ENCODE data around the gene CCDC57.
A peak's percentile ranks its signal among the peaks of the same experiment; 100 is the strongest.

The CCDC57 gene

GRCh38 chr17:82221341-82221902 is 8.8 kb upstream of the CCDC57 start:
- no peak overlapping the region for H3K4me2 ChIP-seq (ENCODE audit: low read length)
- H3K56ac ChIP-seq (ENCODE audit: low read length) = no peak overlapping the region
- no peak overlapping the region for H4K5ac ChIP-seq (ENCODE audit: low read length)
- DNase-seq = no peak
- no peak overlapping the region for H3K27ac ChIP-seq (ENCODE audit: low read depth, low read length)
- no peaks in the 10 kb centered on the region for H3K79me1 ChIP-seq (ENCODE audit: low read length)
- no peak overlapping the region for H2BK15ac ChIP-seq (replicated peaks; ENCODE audit: low read depth)
- no CpG with 5 or more reads among the region's 10 CpGs for WGBS (ENCODE audit: extremely low coverage, insufficient coverage, low lambda C conversion rate)
- H3K79me2 ChIP-seq (ENCODE audit: control insufficient read depth, insufficient read depth, low read length) = no peaks in the 10 kb centered on the region
- no peak overlapping the region for H3K23ac ChIP-seq (ENCODE audit: low read length)
- H3K4me3 ChIP-seq (ENCODE audit: low read length) = no peak overlapping the region
- H2AK5ac ChIP-seq (ENCODE audit: low read length) = no peak overlapping the region
- H2BK5ac ChIP-seq (ENCODE audit: low read length) = no peak overlapping the region
- H3K27me3 ChIP-seq (ENCODE audit: insufficient read depth, low read length, poor library complexity) = no peaks in the 10 kb centered on the region
- no peak overlapping the region for H4K8ac ChIP-seq (ENCODE audit: low read depth, low read length)
- H3K4ac ChIP-seq (ENCODE audit: low read depth, low read length) = no peak overlapping the region
- H3K4me1 ChIP-seq (ENCODE audit: control insufficient read depth, low read depth, low read length) = no peaks in the 10 kb centered on the region
- no peaks in the 10 kb centered on the region for H3K36me3 ChIP-seq (ENCODE audit: control insufficient read depth, insufficient read depth, low read length)
- no peak overlapping the region for H3K9ac ChIP-seq (ENCODE audit: low read length)
- H2BK120ac ChIP-seq (ENCODE audit: low read depth, low read length) = no peak overlapping the region
- H3K18ac ChIP-seq (ENCODE audit: low read length) = no peak overlapping the region

DNA sequence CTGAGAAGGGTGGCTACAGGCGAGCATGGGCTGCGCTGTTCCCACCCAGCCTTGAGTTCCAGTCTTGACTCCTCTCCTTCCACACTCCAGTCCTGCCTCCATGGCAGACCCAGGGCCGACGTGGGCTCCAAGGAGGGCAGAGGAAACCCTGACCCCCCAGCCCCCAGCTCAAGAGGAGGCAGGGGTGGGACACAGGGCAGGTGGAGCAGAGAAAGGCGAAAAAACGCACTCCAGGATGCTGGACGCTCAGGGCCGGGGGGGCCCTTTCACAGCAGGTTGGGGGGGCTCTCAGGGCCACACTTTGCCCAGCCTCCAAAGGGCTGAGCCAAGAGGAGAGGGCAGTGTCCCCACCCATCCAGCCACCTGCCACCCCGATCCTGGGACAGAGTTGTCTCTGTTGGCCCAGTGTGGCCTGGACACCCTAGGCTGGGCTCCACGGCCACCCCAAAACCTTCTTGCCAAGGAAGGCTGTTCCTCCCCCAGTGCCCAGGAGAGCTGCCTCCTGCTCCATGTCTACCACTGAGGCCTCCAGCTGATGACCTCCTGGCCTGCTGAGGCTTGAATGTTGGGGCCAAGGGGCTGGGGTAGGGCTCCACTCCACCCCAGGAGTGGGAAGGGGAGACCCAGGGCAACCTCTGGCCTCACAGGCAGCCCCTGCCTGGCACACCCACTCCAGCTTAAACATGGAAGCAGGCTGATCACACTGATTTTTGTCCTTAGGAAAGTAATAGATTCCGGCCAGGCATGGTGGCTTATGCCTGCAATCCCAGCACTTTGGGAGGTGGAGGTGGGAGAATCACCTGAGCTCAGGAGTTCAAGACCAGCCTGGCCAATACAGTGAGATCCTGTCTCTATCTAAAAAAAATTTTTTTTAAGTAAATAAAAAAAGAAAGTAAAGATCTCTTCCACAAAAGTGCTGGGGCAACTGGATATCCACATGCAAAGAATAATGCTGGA is 7.4 kb upstream of the CCDC57 start:
- H3K4me1 ChIP-seq (ENCODE audit: control insufficient read depth, low read depth, low read length) = no peaks in the 10 kb centered on the region
- no CpG with 5 or more reads among the region's 11 CpGs for WGBS (ENCODE audit: extremely low coverage, insufficient coverage, low lambda C conversion rate)
- no peak overlapping the region for H3K9ac ChIP-seq (ENCODE audit: low read length)
- no peak overlapping the region for H3K18ac ChIP-seq (ENCODE audit: low read length)
- no peak overlapping the region for H2AK5ac ChIP-seq (ENCODE audit: low read length)
- H4K8ac ChIP-seq (ENCODE audit: low read depth, low read length) = no peak overlapping the region
- no peaks in the 10 kb centered on the region for H3K27me3 ChIP-seq (ENCODE audit: insufficient read depth, low read length, poor library complexity)
- no peak overlapping the region for H3K4me2 ChIP-seq (ENCODE audit: low read length)
- no peaks in the 10 kb centered on the region for H3K79me1 ChIP-seq (ENCODE audit: low read length)
- H3K79me2 ChIP-seq (ENCODE audit: control insufficient read depth, insufficient read depth, low read length) = no peaks in the 10 kb centered on the region
- H2BK5ac ChIP-seq (ENCODE audit: low read length) = no peak overlapping the region
- no peak overlapping the region for H3K56ac ChIP-seq (ENCODE audit: low read length)
- no peak overlapping the region for H4K5ac ChIP-seq (ENCODE audit: low read length)
- H2BK15ac ChIP-seq (replicated peaks; ENCODE audit: low read depth) = no peak overlapping the region
- no peaks in the 10 kb centered on the region for H3K36me3 ChIP-seq (ENCODE audit: control insufficient read depth, insufficient read depth, low read length)
- H3K23ac ChIP-seq (ENCODE audit: low read length) = no peak overlapping the region
- H3K4me3 ChIP-seq (ENCODE audit: low read length) = no peak overlapping the region
- no peak overlapping the region for H3K4ac ChIP-seq (ENCODE audit: low read depth, low read length)
- H3K27ac ChIP-seq (ENCODE audit: low read depth, low read length) = no peak overlapping the region
- DNase-seq = no peak
- H2BK120ac ChIP-seq (ENCODE audit: low read depth, low read length) = no peak overlapping the region

DNA sequence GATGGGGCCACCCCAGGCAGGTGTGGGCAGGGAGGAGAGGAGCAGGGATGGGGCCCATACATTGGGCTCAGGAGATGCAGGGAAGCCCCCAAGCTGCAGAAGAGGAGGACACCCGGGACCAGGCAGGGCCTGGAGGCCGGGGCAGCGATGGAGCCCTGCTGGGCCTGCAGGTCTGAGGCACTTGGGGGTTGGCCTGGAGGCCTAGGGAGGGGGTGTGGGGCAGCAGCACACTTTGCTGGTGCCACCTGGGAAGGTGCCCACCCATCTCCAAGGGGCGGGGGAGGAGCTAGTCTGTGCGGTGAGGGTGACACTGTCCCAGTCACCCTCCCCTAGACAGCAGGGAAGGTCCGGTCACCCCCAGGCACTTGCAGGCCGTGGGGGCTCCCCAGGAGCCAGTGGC is 6.4 kb upstream of the CCDC57 start:
- H3K4me3 ChIP-seq (ENCODE audit: low read length) = no peak overlapping the region
- no peak overlapping the region for H3K27ac ChIP-seq (ENCODE audit: low read depth, low read length)
- H3K4ac ChIP-seq (ENCODE audit: low read depth, low read length) = no peak overlapping the region
- H4K5ac ChIP-seq (ENCODE audit: low read length) = no peak overlapping the region
- no peak overlapping the region for H2BK120ac ChIP-seq (ENCODE audit: low read depth, low read length)
- H2AK5ac ChIP-seq (ENCODE audit: low read length) = no peak overlapping the region
- no peak overlapping the region for H3K56ac ChIP-seq (ENCODE audit: low read length)
- H3K4me2 ChIP-seq (ENCODE audit: low read length) = no peak overlapping the region
- no CpG with 5 or more reads among the region's 7 CpGs for WGBS (ENCODE audit: extremely low coverage, insufficient coverage, low lambda C conversion rate)
- H3K36me3 ChIP-seq (ENCODE audit: control insufficient read depth, insufficient read depth, low read length) = no peaks in the 10 kb centered on the region
- no peaks in the 10 kb centered on the region for H3K27me3 ChIP-seq (ENCODE audit: insufficient read depth, low read length, poor library complexity)
- no peaks in the 10 kb centered on the region for H3K79me2 ChIP-seq (ENCODE audit: control insufficient read depth, insufficient read depth, low read length)
- H2BK5ac ChIP-seq (ENCODE audit: low read length) = no peak overlapping the region
- H3K18ac ChIP-seq (ENCODE audit: low read length) = no peak overlapping the region
- DNase-seq = no peak
- no peak overlapping the region for H4K8ac ChIP-seq (ENCODE audit: low read depth, low read length)
- H3K79me1 ChIP-seq (ENCODE audit: low read length) = no peaks in the 10 kb centered on the region
- no peak overlapping the region for H2BK15ac ChIP-seq (replicated peaks; ENCODE audit: low read depth)
- H3K23ac ChIP-seq (ENCODE audit: low read length) = no peak overlapping the region
- H3K4me1 ChIP-seq (ENCODE audit: control insufficient read depth, low read depth, low read length) = no peaks in the 10 kb centered on the region
- H3K9ac ChIP-seq (ENCODE audit: low read length) = no peak overlapping the region

GRCh38 chr17:82218349-82219075 is 5.9 kb upstream of the CCDC57 start:
- Histone ChIP-seq H3K4me2 (ENCODE audit: low read length) (no peak overlapping the region), H3K4me3 (ENCODE audit: low read length) (no peak overlapping the region), H2BK120ac (ENCODE audit: low read depth, low read length) (no peak overlapping the region), H4K8ac (ENCODE audit: low read depth, low read length) (no peak overlapping the region), H3K18ac (ENCODE audit: low read length) (no peak overlapping the region), H2BK15ac (replicated peaks; ENCODE audit: low read depth) (no peak overlapping the region), H3K27ac (ENCODE audit: low read depth, low read length) (no peak overlapping the region), H3K23ac (ENCODE audit: low read length) (no peak overlapping the region), H3K4ac (ENCODE audit: low read depth, low read length) (no peak overlapping the region), H2AK5ac (ENCODE audit: low read length) (no peak overlapping the region), H3K56ac (ENCODE audit: low read length) (no peak overlapping the region), H3K79me2 (ENCODE audit: control insufficient read depth, insufficient read depth, low read length) (no peaks in the 10 kb centered on the region), H2BK5ac (ENCODE audit: low read length) (no peak overlapping the region), H3K79me1 (ENCODE audit: low read length) (no peaks in the 10 kb centered on the region), H3K4me1 (ENCODE audit: control insufficient read depth, low read depth, low read length) (no peaks in the 10 kb centered on the region), H4K5ac (ENCODE audit: low read length) (no peak overlapping the region), H3K27me3 (ENCODE audit: insufficient read depth, low read length, poor library complexity) (no peaks in the 10 kb centered on the region), H3K9ac (ENCODE audit: low read length) (no peak overlapping the region), H3K36me3 (ENCODE audit: control insufficient read depth, insufficient read depth, low read length) (no peaks in the 10 kb centered on the region)
- no CpG with 5 or more reads among the region's 32 CpGs for WGBS (ENCODE audit: extremely low coverage, insufficient coverage, low lambda C conversion rate)
- DNase-seq = no peak

DNA sequence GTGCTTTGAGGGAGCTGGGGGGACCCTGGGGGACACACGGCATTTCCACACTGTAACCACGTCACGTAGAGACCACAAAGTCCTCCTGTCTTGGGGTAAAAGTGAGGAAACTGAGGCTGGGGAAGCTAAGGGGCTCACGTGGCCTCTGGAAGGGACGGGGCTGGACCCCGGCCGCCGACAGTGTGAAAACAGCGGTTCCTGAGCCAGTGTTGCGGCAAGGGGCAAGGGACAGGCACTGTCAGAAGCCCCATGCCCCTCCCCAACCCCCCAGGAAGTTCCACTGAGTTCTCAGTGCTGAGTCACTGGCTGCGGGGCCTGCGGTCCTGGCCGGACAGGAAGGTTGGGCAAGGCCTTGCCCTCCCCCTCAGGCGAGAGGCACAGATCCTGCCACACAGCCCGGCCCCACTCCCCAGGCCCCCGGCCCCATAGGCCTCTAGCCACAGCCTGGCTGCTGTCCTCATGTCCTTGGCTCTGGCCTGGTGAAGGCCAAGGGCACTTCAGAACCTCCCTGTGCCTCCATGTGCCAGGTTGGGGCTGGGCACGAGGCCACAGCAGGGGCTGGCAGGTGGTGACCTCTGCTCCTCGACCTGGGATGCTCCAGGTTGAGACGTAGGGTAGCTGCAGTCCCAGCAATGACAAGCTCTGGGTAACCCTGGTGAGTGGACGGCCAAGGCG is 5.0 kb upstream of the CCDC57 start:
- Histone ChIP-seq H3K4ac (ENCODE audit: low read depth, low read length) (no peak overlapping the region), H2BK15ac (replicated peaks; ENCODE audit: low read depth) (no peak overlapping the region), H2BK5ac (ENCODE audit: low read length) (no peak overlapping the region), H4K5ac (ENCODE audit: low read length) (no peak overlapping the region), H2BK120ac (ENCODE audit: low read depth, low read length) (peak overlapping the region; percentile 33), H3K4me3 (ENCODE audit: low read length) (no peak overlapping the region), H3K27me3 (ENCODE audit: insufficient read depth, low read length, poor library complexity) (no peaks in the 10 kb centered on the region), H4K8ac (ENCODE audit: low read depth, low read length) (no peak overlapping the region), H3K79me2 (ENCODE audit: control insufficient read depth, insufficient read depth, low read length) (no peaks in the 10 kb centered on the region), H3K79me1 (ENCODE audit: low read length) (no peaks in the 10 kb centered on the region), H2AK5ac (ENCODE audit: low read length) (no peak overlapping the region), H3K9ac (ENCODE audit: low read length) (no peak overlapping the region), H3K18ac (ENCODE audit: low read length) (peak overlapping the region; percentile 6), H3K4me1 (ENCODE audit: control insufficient read depth, low read depth, low read length) (no peaks in the 10 kb centered on the region), H3K23ac (ENCODE audit: low read length) (no peak overlapping the region), H3K4me2 (ENCODE audit: low read length) (no peak overlapping the region), H3K27ac (ENCODE audit: low read depth, low read length) (no peak overlapping the region), H3K36me3 (ENCODE audit: control insufficient read depth, insufficient read depth, low read length) (no peaks in the 10 kb centered on the region), H3K56ac (ENCODE audit: low read length) (no peak overlapping the region)
- DNase-seq = peak; percentile 63
- whole genome bisulfite sequencing (ENCODE audit: extremely low coverage, insufficient coverage, low lambda C conversion rate) = no CpG with 5 or more reads among the region's 21 CpGs

Data from mesendoderm (in vitro differentiated cells).